Esophagus muscularis mucosa (tissue), 4 donors: ENCODE results near the gene PLXNA4.

Experiments used
- CTCF ChIP-seq, 3 experiments: fragments of 200-600 bp in 2 of 3; fragments of 450-650 bp in 1 of 3; sonication (generic) in 2 of 3; IDR thresholded peaks; one replicate each; pipeline ENCODE4 v1.5.1; 2017 to 2019; ENCODE audit warnings: antibody characterized with exemption in 3 of 3, mild to moderate bottlenecking in 2 of 3, moderate library complexity in 1 of 3
- EP300 ChIP-seq: sonication (generic); formaldehyde crosslinking; IDR thresholded peaks from one replicate; pipeline ENCODE4 v1.6.1; 2017; ENCODE audit warnings: antibody characterized with exemption
- POLR2A ChIP-seq: fragments of 450-650 bp; IDR thresholded peaks from one replicate; pipeline ENCODE4 v1.6.1; 2017; ENCODE audit warnings: antibody characterized with exemption, moderate library complexity, mild to moderate bottlenecking, low read depth
- POLR2AphosphoS5 ChIP-seq, 2 donors: sonication (generic); formaldehyde crosslinking; IDR thresholded peaks; one replicate each; pipeline ENCODE4 v1.6.1; 2017; ENCODE audit warnings: antibody characterized with exemption in 2 of 2

- no peak for TF ChIP-seq CTCF (IDR thresholded peaks at IDR 0.05)
- no peak for TF ChIP-seq POLR2AphosphoS5 (IDR thresholded peaks at IDR 0.05)
- TF ChIP-seq POLR2A = no peak
- TF ChIP-seq EP300 = no peak
Measured at GRCh38 chr7:132407764-132408163, 168.5 kb downstream of the PLXNA4 start.
